HCT116 (cell line): ENCODE results near the gene DNAH7. TPM values are rescaled to one million over a fixed set of nuclear protein-coding genes. Genes with fewer than 3 reads are reported as not detected.

Experiments
- ATAC-seq: fragments of 200-7000 bp; cut with Tn5 transposase; 2 replicates; pipeline ENCODE4 v1.9.1; 2020; ENCODE audit warnings: mild to moderate bottlenecking, moderate library complexity
- BruUV-seq: library from RNA; stranded (reverse); fragments of 400-500 nt; replicated peaks from 2 replicates; lab custom pipeline; 2021; lab: Mats Ljungman, UMichigan
- CTCF ChIA-PET: fragments of 300-600 bp; sonication (Branson Sonifier 250); formaldehyde crosslinking; loops from one replicate; lab custom pipeline; 2021; ENCODE audit warnings: antibody characterized with exemption; lab: Charles Lee
- POLR2A ChIA-PET: fragments of 300-600, 350-600 bp; sonication (Branson Sonifier 250); formaldehyde crosslinking; loops from one replicate; lab custom pipeline; 2021; ENCODE audit warnings: antibody characterized with exemption; lab: Charles Lee
- RAD21 ChIA-PET, 2 experiments: fragments of 300-600 bp; sonication (Branson Sonifier 250); formaldehyde crosslinking; loops; one replicate each; lab custom pipeline; 2023; ENCODE audit warnings: low total read pairs in 2 of 2; ENCODE audit not compliant: uncharacterized antibody in 2 of 2, unreplicated experiment in 2 of 2, low non-redundant PET in 1 of 2; lab: Charles Lee
- DNase-seq: peaks from one replicate; pipeline ENCODE4 v3.0.0-alpha.2; 2010; ENCODE audit warnings: low read depth, low spot score
- H2AFZ ChIP-seq: fragments of 200-600 bp; shearing (Covaris generic), sonication (generic); 2 replicates; pipeline ENCODE4 v1.6.1; 2017; ENCODE audit warnings: low read depth, mixed run types, mixed read lengths, antibody characterized with exemption, low read length; ENCODE audit not compliant: poor library complexity, severe bottlenecking
- H3K27ac ChIP-seq: 2 replicates; pipeline ENCODE4 v1.5.1; 2012; ENCODE audit warnings: low read depth, low read length
- H3K27me3 ChIP-seq: fragments of 200-600 bp; sonication (generic); 2 replicates; pipeline ENCODE4 v1.6.1; 2016; ENCODE audit warnings: mixed run types, low read length, mixed read lengths; ENCODE audit not compliant: insufficient read depth
- H3K36me3 ChIP-seq, 2 experiments: fragments of 200-500 bp in 1 of 2; fragments of 200-600 bp in 1 of 2; sonication (Bioruptor generic) in 1 of 2; sonication (generic) in 1 of 2; 2 replicates each; pipeline versions ENCODE4 v1.5.1 to v1.6.1; 2014 to 2016; ENCODE audit warnings: low read length in 2 of 2, inconsistent platforms in 1 of 2, mixed read lengths in 1 of 2, mixed run types in 1 of 2; ENCODE audit not compliant: insufficient read depth in 2 of 2, control insufficient read depth in 1 of 2
- H3K4me1 ChIP-seq, 2 experiments: fragments of 200-600 bp in 1 of 2; sonication (generic) in 1 of 2; 2 replicates each; pipeline versions ENCODE4 v1.5.1 to v1.6.1; 2012 to 2017; ENCODE audit warnings: low read length in 2 of 2, inconsistent platforms in 1 of 2, mild to moderate bottlenecking in 1 of 2, mixed read lengths in 1 of 2, mixed run types in 1 of 2, moderate library complexity in 1 of 2; ENCODE audit not compliant: insufficient read depth in 2 of 2, control insufficient read depth in 1 of 2
- H3K4me2 ChIP-seq: fragments of 200-600 bp; sonication (generic); 2 replicates; pipeline ENCODE4 v1.6.1; 2017; ENCODE audit warnings: mixed run types, low read length, mixed read lengths
- H3K4me3 ChIP-seq, 2 experiments: fragments of 200-600 bp in 1 of 2; sonication (generic) in 1 of 2; replicated peaks in 1 of 2; 2 replicates each; pipeline ENCODE4 v1.5.1; 2011 to 2016; ENCODE audit warnings: low read length in 2 of 2, control low read depth in 1 of 2, low read depth in 1 of 2, mild to moderate bottlenecking in 1 of 2, mixed read lengths in 1 of 2, mixed run types in 1 of 2
- H3K79me2 ChIP-seq: fragments of 200-600 bp; sonication (generic); 2 replicates; pipeline ENCODE4 v1.6.1; 2017; ENCODE audit warnings: mild to moderate bottlenecking, mixed run types, low read length, moderate library complexity, mixed read lengths; ENCODE audit not compliant: insufficient read depth
- H3K9ac ChIP-seq: fragments of 200-600 bp; sonication (generic); 2 replicates; pipeline ENCODE4 v1.6.1; 2016; ENCODE audit warnings: low read length, mixed read lengths
- H3K9me2 ChIP-seq: fragments of 200-600 bp; sonication (generic), shearing (Covaris generic); 2 replicates; pipeline ENCODE4 v1.6.1; 2017; ENCODE audit warnings: mixed run types, mild to moderate bottlenecking, moderate library complexity; ENCODE audit not compliant: insufficient read depth
- H3K9me3 ChIP-seq, 2 experiments: fragments of 200-500 bp in 1 of 2; fragments of 200-600 bp in 1 of 2; sonication (Bioruptor generic) in 1 of 2; sonication (generic) in 1 of 2; 2 replicates each; pipeline ENCODE4 v1.6.1; 2014 to 2017; ENCODE audit warnings: low read length in 2 of 2, mixed read lengths in 2 of 2, inconsistent platforms in 1 of 2, low read depth in 1 of 2, mild to moderate bottlenecking in 1 of 2, mixed run types in 1 of 2, moderate library complexity in 1 of 2; ENCODE audit not compliant: control insufficient read depth in 1 of 2, insufficient read depth in 1 of 2
- H4K20me1 ChIP-seq: fragments of 200-600 bp; sonication (generic), shearing (Covaris generic); 2 replicates; pipeline ENCODE4 v1.6.1; 2017; ENCODE audit warnings: mixed run types, mild to moderate bottlenecking, moderate library complexity; ENCODE audit not compliant: insufficient read depth
- ATF3 ChIP-seq: IDR thresholded peaks from 2 replicates; pipeline ENCODE4 v1.6.1; 2012
- CBX3 ChIP-seq: IDR thresholded peaks from 2 replicates; pipeline ENCODE4 v1.6.1; 2012; ENCODE audit warnings: low read depth
- EZH2 ChIP-seq: fragments of 200-600 bp; sonication (generic); IDR thresholded peaks from 2 replicates; pipeline ENCODE4 v1.6.1; 2017; ENCODE audit warnings: antibody characterized with exemption, mixed run types
- JUND ChIP-seq: IDR thresholded peaks from 2 replicates; pipeline ENCODE4 v1.6.1; 2012
- POLR2A ChIP-seq: IDR thresholded peaks from 2 replicates; pipeline ENCODE4 v1.7.0; 2011; ENCODE audit warnings: borderline replicate concordance; ENCODE audit not compliant: insufficient read depth, insufficient read length; ENCODE audit errors: extremely low read depth
- REST ChIP-seq: IDR thresholded peaks from 2 replicates; pipeline ENCODE4 v1.6.1; 2012; ENCODE audit warnings: low read depth
- SIN3A ChIP-seq: IDR thresholded peaks from 2 replicates; pipeline ENCODE4 v1.6.1; 2012; ENCODE audit warnings: low read depth
- SP1 ChIP-seq: IDR thresholded peaks from 2 replicates; pipeline ENCODE4 v1.6.1; 2012; ENCODE audit warnings: low read depth
- TCF7L2 ChIP-seq: IDR thresholded peaks from 2 replicates; pipeline ENCODE4 v1.7.0; 2011; ENCODE audit warnings: borderline replicate concordance, inconsistent platforms; ENCODE audit not compliant: insufficient read depth, insufficient read length; ENCODE audit errors: extremely low read depth
- YY1 ChIP-seq: IDR thresholded peaks from 2 replicates; pipeline ENCODE4 v1.6.1; 2011; ENCODE audit warnings: low read length, low read depth, moderate library complexity, mild to moderate bottlenecking; ENCODE audit not compliant: insufficient replicate concordance; ENCODE audit errors: extremely low read depth
- ZBTB33 ChIP-seq: IDR thresholded peaks from 2 replicates; pipeline ENCODE4 v1.6.1; 2011; ENCODE audit warnings: mild to moderate bottlenecking, low read length, moderate library complexity; ENCODE audit not compliant: insufficient replicate concordance; ENCODE audit errors: extremely low read depth
- ZFX ChIP-seq: fragments of 450-650 bp; IDR thresholded peaks from 2 replicates; pipeline ENCODE4 v1.6.1; 2017
- ZNF274 ChIP-seq: fragments of 200-500 bp; sonication (Bioruptor generic); IDR thresholded peaks from 2 replicates; pipeline ENCODE4 v1.6.1; 2014; ENCODE audit warnings: mild to moderate bottlenecking, low read depth, low read length, inconsistent platforms
- intact Hi-C: fragments of 100-400 bp; cut with micrococcal nuclease; formaldehyde crosslinking; loops from 2 replicates; pipeline ENCODE4 v1.10.0; 2022
- total RNA-seq: library from RNA; stranded (reverse); gene quantifications from one replicate; pipeline ENCODE4 v1.2.1, GENCODE V29; 2021; ENCODE audit not compliant: unreplicated experiment

DNAH7 gene
- total RNA-seq, 1 experiment from 2014 or later: not detected

- Histone ChIP-seq H3K79me2 (no peaks in the 10 kb centered on the region), H3K36me3 (no peaks in the 10 kb centered on the region), H3K9ac (no peak overlapping the region), H4K20me1 (no peaks in the 10 kb centered on the region), H3K9me3 (no peaks in the 10 kb centered on the region; a peak in 1 of 4 replicates), H3K27me3 (no peaks in the 10 kb centered on the region), H3K4me3 (no peak overlapping the region), H3K9me2 (no peaks in the 10 kb centered on the region), H2AFZ (no peak overlapping the region), H3K27ac (no peak overlapping the region), H3K4me2 (no peak overlapping the region), H3K4me1 (no peaks in the 10 kb centered on the region)
- ChIA-PET POLR2A (no interaction called here), RAD21 (no interaction called here), CTCF (no interaction called here)
- ATAC-seq (no peak), DNase-seq (no peak)
- no TSS peak for BruUV-seq
- TF ChIP-seq TCF7L2 (no peak), ZNF274 (no peak), JUND (no peak), YY1 (no peak), REST (no peak), ATF3 (no peak), POLR2A (no peak), CBX3 (no peak), SP1 (no peak), ZBTB33 (no peak), ZFX (no peak), EZH2 (no peak), SIN3A (no peak)
- intact Hi-C loops: no loop called here
Observed at GRCh38 chr2:195959341-195959740, 109.3 kb downstream of the DNAH7 start.
